ENCODE results near the gene C12orf43. TPM values are rescaled to one million over a fixed set of nuclear protein-coding genes. Genes with fewer than 3 reads are reported as not detected.

The C12orf43 gene
- total and polyA plus RNA-seq, 2 of the 4 experiments (the other 2 are of a cell fraction) = 12.5 to 13.5 TPM

DNA sequence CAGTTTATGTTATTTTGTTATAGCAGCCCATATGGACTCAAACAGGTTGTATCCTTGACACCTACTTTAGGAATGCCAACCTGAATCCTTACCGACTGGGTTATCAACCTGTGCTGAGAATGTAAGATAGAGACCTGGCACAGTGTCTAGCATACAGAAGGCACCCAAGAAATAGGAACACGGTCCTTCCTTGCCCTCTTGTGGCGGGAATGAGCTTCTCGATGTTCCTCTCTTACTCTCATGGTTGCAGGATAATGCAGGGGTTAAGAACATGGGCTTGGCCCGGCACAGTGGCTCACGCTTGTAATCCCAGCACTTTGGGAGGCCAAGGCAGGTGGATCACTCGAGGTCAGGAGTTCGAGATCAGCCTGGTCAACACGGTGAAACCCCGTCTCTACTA lies 6.5 kb downstream of the C12orf43 start:
- ChIA-PET POLR2A (ENCODE audit: unreplicated experiment) (no interaction called here), CTCF (no interaction called here)
- no peak overlapping the region for H3K4ac ChIP-seq (ENCODE audit: low read depth, low read length)
- H3K79me1 ChIP-seq (ENCODE audit: low read depth in 1 of 2, low read length in 2 of 2) = peaks cover 0 to 2% of the 10 kb centered on the region in 2 experiments
- intact Hi-C loops (cut with micrococcal nuclease) (loop anchor here (5.0 kb wide), 1 partner anchor 427 kb away; the partner anchor contains the start of gene POP5), in situ Hi-C loops (cut with MboI; ENCODE audit: low sequenced_read_pairs) (no loop called here), dilution Hi-C loops (cut with HindIII; ENCODE audit: low sequenced_read_pairs, unreplicated experiment) (no loop called here)
- no peak overlapping the region for H3K23ac ChIP-seq (ENCODE audit: low read depth, low read length)
- BruUV-seq (replicated peaks) = no TSS peak
- no peak overlapping the region for H3K18ac ChIP-seq (ENCODE audit: low read depth, low read length)
- no peak overlapping the region for H4K5ac ChIP-seq (ENCODE audit: low read depth, low read length)
- no peak overlapping the region for H3K4me2 ChIP-seq (ENCODE audit: low read depth, low read length)
- H3K56ac ChIP-seq (ENCODE audit: extremely low read depth, insufficient read depth, low read length) = no peak overlapping the region
- H3K27ac ChIP-seq (ENCODE audit: insufficient read depth, low read length) = no peak overlapping the region
- H3K27me3 ChIP-seq (ENCODE audit: control insufficient read depth, insufficient read depth, low read length) = no peaks in the 10 kb centered on the region
- no peak overlapping the region for H2BK5ac ChIP-seq (ENCODE audit: low read depth, low read length, poor library complexity, severe bottlenecking)
- no peak overlapping the region for H2BK15ac ChIP-seq (ENCODE audit: low read depth, low read length)
- ATAC-seq (ENCODE audit: low read depth) (peak; percentile 79), DNase-seq (peak; percentile 42)
- H3K9me3 ChIP-seq (ENCODE audit: control insufficient read depth, insufficient read depth, low read length) = no peaks in the 10 kb centered on the region
- TF ChIP-seq MXI1 (IDR thresholded peaks at IDR 0.05; ENCODE audit: borderline replicate concordance, low read depth, low read length) = no peak
- no peak for TF ChIP-seq CEBPB (IDR thresholded peaks at IDR 0.05; ENCODE audit: low read depth, low read length)
- no peak for TF ChIP-seq USF2 (IDR thresholded peaks at IDR 0.05; ENCODE audit: low read depth, low read length)
- TF ChIP-seq RAD21 (IDR thresholded peaks at IDR 0.05; ENCODE audit: low read length) = peak; percentile 50
- no peak for TF ChIP-seq MAZ (IDR thresholded peaks at IDR 0.05; ENCODE audit: borderline replicate concordance, low read depth, low read length)
- TF ChIP-seq RFX5 (IDR thresholded peaks at IDR 0.05; ENCODE audit: low read depth, low read length) = no peak
- no peak for TF ChIP-seq RCOR1 (IDR thresholded peaks at IDR 0.05; ENCODE audit: insufficient replicate concordance, low read length)
- no peak for TF ChIP-seq MAFK (IDR thresholded peaks at IDR 0.05; ENCODE audit: low read depth, low read length)
- TF ChIP-seq CTCF (conservative IDR thresholded peaks at IDR 0.05; ENCODE audit: low read depth, low read length) = peak; percentile 56
- TF ChIP-seq CHD1 (IDR thresholded peaks at IDR 0.05; ENCODE audit: low read depth, low read length) = no peak
- no peak overlapping the region for H4K8ac ChIP-seq (ENCODE audit: low read depth in 2 of 2, low read length in 2 of 2)
- no peak overlapping the region for H2BK20ac ChIP-seq (ENCODE audit: low read depth, low read length)
- no peak overlapping the region for H2AK9ac ChIP-seq (replicated peaks; ENCODE audit: low read depth, low read length, poor library complexity)
- no peak overlapping the region for H2AFZ ChIP-seq (replicated peaks; ENCODE audit: low read length, poor library complexity)
- H4K20me1 ChIP-seq (ENCODE audit: insufficient read depth, low read length) = no peaks in the 10 kb centered on the region
- no peak overlapping the region for H2AK5ac ChIP-seq (ENCODE audit: low read depth, low read length)
- no peak overlapping the region for H4K91ac ChIP-seq (ENCODE audit: insufficient read depth, low read depth, low read length)
- H2BK120ac ChIP-seq (ENCODE audit: low read depth, low read length) = no peak overlapping the region
- no peak overlapping the region for H3K14ac ChIP-seq (replicated peaks; ENCODE audit: low read depth, low read length)
- H3K4me3 ChIP-seq (ENCODE audit: insufficient read depth, low read depth, low read length) = no peak overlapping the region
- H3K36me3 ChIP-seq (ENCODE audit: control insufficient read depth, insufficient read depth, low read length) = peaks cover 30% of the 10 kb centered on the region
- WGBS, 2 experiments (ENCODE audit: extremely low coverage in 2 of 2, insufficient read length in 1 of 2) = 60% methylated on average over 1 of the region's 10 CpGs; no CpG with 5 or more reads in 1 of the 2 experiments
- 0 out of 2 replicates have a peak, but pooled peaks cover 1% of the 10 kb centered on the region for H3K9me1 ChIP-seq (ENCODE audit: insufficient read depth, low read length)
- no peaks in the 10 kb centered on the region for H3K4me1 ChIP-seq (ENCODE audit: control insufficient read depth, insufficient read depth, low read length)
- no peak overlapping the region for H3K9ac ChIP-seq (ENCODE audit: low read depth, low read length)
